Muscle of leg (tissue), 16 donors: ENCODE measurements around the gene TIGIT. TPM values are rescaled to one million over a fixed set of nuclear protein-coding genes. Genes with fewer than 3 reads are reported as not detected.
"Not testable (repeated sequence)": the region's sequence is repeated elsewhere in the genome, so short reads cannot be mapped to it uniquely, and the experiment has no call there.

Experiments used
- DNase-seq: peaks from one replicate; pipeline ENCODE4 v3.0.0; 2013
- H3K27ac ChIP-seq: one replicate; pipeline ENCODE4 v1.5.1; 2013; ENCODE audit warnings: mild to moderate bottlenecking, low read length, control low read depth
- H3K27me3 ChIP-seq: one replicate; pipeline ENCODE4 v1.6.1; 2013; ENCODE audit warnings: low read length; ENCODE audit not compliant: control insufficient read depth, insufficient read depth
- H3K36me3 ChIP-seq: one replicate; pipeline ENCODE4 v1.6.1; 2013; ENCODE audit warnings: low read length; ENCODE audit not compliant: control insufficient read depth, insufficient read depth
- H3K4me1 ChIP-seq: one replicate; pipeline ENCODE4 v1.6.1; 2013; ENCODE audit warnings: low read length; ENCODE audit not compliant: control insufficient read depth, insufficient read depth
- H3K4me3 ChIP-seq: one replicate; pipeline ENCODE4 v1.5.1; 2013; ENCODE audit warnings: low read length, control low read depth
- H3K9me3 ChIP-seq: replicated peaks from 2 replicates; pipeline ENCODE4 v1.6.1; 2013; ENCODE audit warnings: low read depth, low read length; ENCODE audit not compliant: control insufficient read depth
- WGBS: methylation state at CpG from one replicate; pipeline ENCODE4 v1.1.5; 2013; ENCODE audit warnings: missing lambda C conversion rate; ENCODE audit not compliant: insufficient coverage; 5-methylcytosine and 5-hydroxymethylcytosine counted together
- long read RNA-seq, 11 donors: transcript quantifications; one replicate each; lab custom pipeline, GENCODE V29; 2026
- polyA plus RNA-seq, 8 donors: library from polyadenylated mRNA; unstranded; fragments of 120-200 nt; gene quantifications; one replicate each; pipeline versions ENCODE4 v1.2.1 to v1.2.3, GENCODE V29; 2013; ENCODE audit warnings: inconsistent platforms in 1 of 8, low replicate concordance in 1 of 8; ENCODE audit not compliant: insufficient read length in 8 of 8, insufficient read depth in 1 of 8
- total RNA-seq: library from RNA; stranded (reverse); fragments of 120-200 nt; gene quantifications from one replicate; pipeline ENCODE4 v1.2.4, GENCODE V29; 2013

The TIGIT gene
- total RNA-seq (0.09 TPM), polyA plus RNA-seq (under 1 TPM in 3 of 8 donors, not detected in 5; 0.09 to 0.12 (median 0.12) TPM)
- long read RNA-seq, donor 1: 0 reads
- long read RNA-seq, donor 2: 0 reads
- long read RNA-seq, donor 3: 0 reads
- long read RNA-seq, donor 4: 0 reads
- long read RNA-seq, donor 5: 0 reads
- long read RNA-seq, donor 6: 0 reads
- long read RNA-seq, donor 7: 0 reads
- long read RNA-seq, donor 8: 0 reads
- long read RNA-seq, donor 9: 0 reads
- long read RNA-seq, donor 10, partial matches to known transcripts: 0 of 1 reads
- long read RNA-seq, donor 10, other reads (novel, unspliced or antisense): 0 of 1 reads
- long read RNA-seq, donor 11: 0 reads

DNA sequence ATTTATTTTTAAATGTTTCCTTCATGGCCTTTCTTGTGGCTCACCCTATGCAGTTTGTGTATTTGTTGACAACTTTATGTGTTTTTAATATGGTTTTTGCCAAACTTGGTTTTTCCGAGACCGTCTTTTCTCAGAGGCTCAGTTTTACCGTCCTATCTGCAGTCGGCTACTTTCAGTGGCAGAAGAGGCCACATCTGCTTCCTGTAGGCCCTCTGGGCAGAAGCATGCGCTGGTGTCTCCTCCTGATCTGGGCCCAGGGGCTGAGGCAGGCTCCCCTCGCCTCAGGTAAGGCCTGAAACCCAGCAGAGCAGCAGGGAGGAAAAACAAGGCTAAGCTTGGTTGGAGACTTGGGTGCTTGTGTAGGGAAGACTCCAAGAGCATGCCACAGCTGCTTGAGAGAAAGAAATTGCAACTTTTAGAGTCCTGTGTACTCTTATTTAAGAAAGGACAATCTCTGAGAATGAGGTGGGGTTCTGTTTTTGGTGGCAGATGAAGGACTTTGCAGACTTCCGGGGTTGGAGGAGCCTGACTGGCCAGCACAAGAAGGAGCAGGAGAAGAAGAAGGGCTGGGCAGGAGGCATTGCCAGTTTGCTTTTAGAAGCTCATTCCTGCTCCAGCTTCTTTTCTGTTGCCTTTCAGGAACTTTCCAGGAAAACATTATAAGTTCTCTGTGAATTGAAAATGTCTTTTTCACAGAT, at the start of gene TIGIT:
TSS of gene TIGIT (plus strand) at position 191 of the 698 bp plus-strand sequence. CDS start at position 225, 34 bp downstream.
- H3K27ac ChIP-seq: no peak within 1 kb of the TSS
- 88% methylated on average over 4 of the region's 7 CpGs for WGBS
- H3K9me3 ChIP-seq: no peaks in the 10 kb centered on the region
- no peaks in the 10 kb centered on the region for H3K27me3 ChIP-seq
- H3K4me1 ChIP-seq: no peaks in the 10 kb centered on the region
- H3K4me3 ChIP-seq: no peak within 1 kb of the TSS
- H3K36me3 ChIP-seq: no peaks in the 10 kb centered on the region
- DNase-seq: no peak

DNA sequence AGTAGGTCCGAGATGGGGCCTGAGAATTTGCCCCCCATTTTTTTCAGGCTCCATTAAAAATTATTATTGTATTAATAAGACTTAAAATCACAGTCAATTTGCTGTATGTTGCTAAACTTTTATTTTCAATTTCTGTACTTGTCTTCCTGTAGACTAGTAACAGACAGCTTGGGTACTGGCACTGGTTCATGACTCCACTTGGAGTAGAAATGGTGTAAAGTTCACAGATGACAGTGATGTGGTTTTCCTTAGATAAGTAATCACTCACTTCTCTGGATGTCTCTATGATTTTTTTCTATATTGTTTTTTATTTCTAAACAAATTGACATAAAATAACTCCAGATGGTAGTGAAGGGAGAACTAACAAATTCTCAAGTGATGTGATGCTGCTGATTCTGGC, 40.9 kb upstream of the TIGIT start:
- no peaks in the 10 kb centered on the region for H3K27me3 ChIP-seq
- WGBS: no CpG with 5 or more reads among the region's 1 CpG
- H3K4me3 ChIP-seq: no peak overlapping the region
- H3K4me1 ChIP-seq: no peaks in the 10 kb centered on the region
- H3K36me3 ChIP-seq: no peaks in the 10 kb centered on the region
- no peak for DNase-seq
- no peak overlapping the region for H3K27ac ChIP-seq
- H3K9me3 ChIP-seq: no peaks in the 10 kb centered on the region

DNA sequence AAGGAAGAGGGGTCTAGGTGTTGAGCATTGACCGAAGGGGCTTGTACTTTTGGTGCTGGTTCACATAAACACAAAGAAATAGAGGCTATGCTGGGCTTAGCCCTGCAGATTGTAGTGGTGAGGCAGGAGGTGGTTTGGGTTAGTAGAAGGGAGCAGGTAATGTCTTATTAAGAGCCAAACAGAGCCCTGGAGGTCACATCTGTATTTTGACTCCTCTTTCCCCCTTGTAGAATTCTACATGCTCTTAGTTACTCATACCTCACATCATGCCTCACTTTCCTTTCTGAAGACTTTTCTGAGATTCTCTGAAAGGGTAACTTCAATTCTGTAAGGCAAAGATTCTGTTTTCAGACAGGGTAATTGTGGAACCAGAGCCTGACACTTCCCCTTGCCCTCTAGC, 40.3 kb upstream of the TIGIT start:
- Histone ChIP-seq H3K27ac (no peak overlapping the region), H3K36me3 (no peaks in the 10 kb centered on the region), H3K9me3 (no peaks in the 10 kb centered on the region), H3K4me1 (no peaks in the 10 kb centered on the region), H3K27me3 (no peaks in the 10 kb centered on the region), H3K4me3 (no peak overlapping the region)
- no peak for DNase-seq
- WGBS: 75% methylated on average over 1 of the region's 1 CpG

DNA sequence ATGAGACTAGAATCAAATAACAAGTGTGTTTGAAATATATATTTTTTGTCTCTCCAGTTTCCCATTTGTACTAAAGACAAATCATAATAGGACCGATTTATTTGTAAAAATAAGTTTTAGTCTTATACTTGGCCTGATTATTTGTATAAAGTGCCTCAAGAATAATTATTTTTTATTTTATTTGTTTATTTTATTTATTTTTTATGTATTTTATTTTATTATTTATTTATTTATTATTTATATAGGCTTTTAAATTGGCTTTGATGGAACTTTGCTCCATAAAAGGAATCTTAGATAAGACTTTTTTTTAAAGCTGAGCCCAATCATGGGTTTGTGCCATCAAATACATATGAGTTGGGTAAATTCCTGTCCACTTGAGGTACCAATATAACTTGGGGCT, 34.3 kb upstream of the TIGIT start:
- H3K4me1 ChIP-seq: no peaks in the 10 kb centered on the region
- no peak overlapping the region for H3K4me3 ChIP-seq
- no peaks in the 10 kb centered on the region for H3K27me3 ChIP-seq
- H3K27ac ChIP-seq: no peak overlapping the region
- WGBS: no CpG with 5 or more reads among the region's 1 CpG
- no peaks in the 10 kb centered on the region for H3K36me3 ChIP-seq
- DNase-seq: no peak
- H3K9me3 ChIP-seq: no peaks in the 10 kb centered on the region

DNA sequence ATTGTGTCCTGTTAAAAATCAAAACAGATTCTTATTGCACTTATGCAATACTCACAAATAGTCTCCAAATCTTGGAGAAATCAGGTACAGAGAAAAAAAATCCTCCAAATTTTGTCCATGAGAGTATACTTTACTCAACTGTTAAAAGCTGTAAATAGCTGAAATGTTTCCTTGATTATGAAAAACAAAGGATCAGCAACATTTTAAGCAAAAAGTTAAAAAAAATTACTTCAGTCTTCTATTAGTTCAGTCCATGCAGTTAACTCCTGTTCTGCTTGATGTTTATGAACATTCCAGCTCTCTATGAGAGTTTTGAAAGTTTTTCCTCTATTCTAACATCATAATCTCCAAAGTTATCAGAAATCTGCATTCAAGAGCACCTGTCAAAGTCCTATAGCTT, 33.7 kb upstream of the TIGIT start:
- no peaks in the 10 kb centered on the region for H3K27me3 ChIP-seq
- no peaks in the 10 kb centered on the region for H3K4me1 ChIP-seq
- no peak overlapping the region for H3K4me3 ChIP-seq
- H3K27ac ChIP-seq: no peak overlapping the region
- H3K9me3 ChIP-seq: no peaks in the 10 kb centered on the region
- no peaks in the 10 kb centered on the region for H3K36me3 ChIP-seq
- DNase-seq: no peak

DNA sequence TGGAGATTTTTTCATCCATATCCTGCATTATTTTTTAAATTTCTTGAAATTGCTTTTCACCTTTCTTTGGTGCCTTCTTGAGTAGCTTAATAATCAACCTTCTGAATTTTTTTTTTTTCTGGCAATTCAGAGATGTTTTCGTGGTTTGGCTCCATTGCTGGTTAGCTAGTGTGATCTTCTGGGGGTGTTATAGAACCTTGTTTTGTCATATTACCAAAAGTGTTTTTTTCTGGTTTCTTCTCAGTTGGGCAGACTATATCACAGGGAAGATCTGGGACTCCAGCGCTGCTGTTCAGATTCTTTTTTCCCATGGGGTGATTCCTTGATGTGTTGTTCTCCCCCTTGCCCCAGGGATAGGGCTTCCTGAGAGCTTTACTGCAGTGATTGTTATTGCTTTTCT, 23.8 kb upstream of the TIGIT start:
- Histone ChIP-seq H3K36me3 (no peaks in the 10 kb centered on the region), H3K27me3 (no peaks in the 10 kb centered on the region), H3K27ac (no peak overlapping the region), H3K4me3 (no peak overlapping the region), H3K4me1 (no peaks in the 10 kb centered on the region), H3K9me3 (peaks cover 9% of the 10 kb centered on the region)
- DNase-seq: no peak
- WGBS: 86% methylated on average over 1 of the region's 2 CpGs

DNA sequence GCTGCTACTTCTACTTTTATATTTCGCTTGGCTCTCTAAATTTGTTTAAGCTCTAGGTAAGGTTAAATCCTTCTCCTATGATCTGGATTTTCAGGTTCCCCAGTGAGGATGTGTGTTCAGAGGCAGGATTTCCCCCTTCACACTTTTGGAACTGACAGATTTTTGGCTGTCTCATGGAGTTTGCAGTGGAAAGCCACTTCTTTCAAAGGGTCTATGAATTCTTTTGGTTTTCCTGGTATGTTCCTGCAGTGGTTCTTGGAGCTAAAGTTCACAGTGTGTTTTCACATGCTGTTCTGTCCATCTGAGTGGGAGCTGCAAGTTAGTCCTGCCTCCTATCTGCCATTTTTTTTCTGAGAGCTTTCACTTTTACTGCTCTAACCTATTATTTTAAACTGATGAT, 21.6 kb upstream of the TIGIT start:
- no peaks in the 10 kb centered on the region for H3K4me1 ChIP-seq
- H3K27ac ChIP-seq: no peak overlapping the region
- H3K4me3 ChIP-seq: no peak overlapping the region
- DNase-seq: no peak
- no peaks in the 10 kb centered on the region for H3K27me3 ChIP-seq
- no CpG with 5 or more reads among the region's 1 CpG for WGBS
- no peaks in the 10 kb centered on the region for H3K36me3 ChIP-seq
- H3K9me3 ChIP-seq: peaks cover 9% of the 10 kb centered on the region

DNA sequence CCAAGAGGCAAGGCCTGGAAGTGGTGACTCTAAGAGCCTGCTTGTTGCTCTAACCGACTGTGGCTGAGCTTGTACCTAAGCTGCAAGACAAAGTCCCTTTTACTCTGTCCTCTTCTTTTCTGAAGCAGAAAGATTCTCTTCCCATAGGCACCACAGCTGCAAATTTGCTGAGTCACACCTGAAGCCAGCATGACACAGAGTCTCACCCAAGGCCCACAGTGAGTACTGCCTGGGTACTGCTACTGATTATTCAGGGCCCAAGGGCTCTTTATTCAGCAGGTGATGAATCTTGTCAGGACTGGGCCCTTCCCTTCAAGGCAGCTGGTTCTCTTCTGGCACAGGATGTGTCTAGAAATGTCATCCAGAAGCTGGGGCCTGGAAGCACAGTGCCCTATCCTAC, 18.9 kb upstream of the TIGIT start:
- H3K9me3 ChIP-seq: peaks cover 9% of the 10 kb centered on the region
- DNase-seq: no peak
- H3K4me3 ChIP-seq: no peak overlapping the region
- H3K36me3 ChIP-seq: no peaks in the 10 kb centered on the region
- WGBS: 75% methylated on average over 1 of the region's 1 CpG
- no peaks in the 10 kb centered on the region for H3K4me1 ChIP-seq
- H3K27ac ChIP-seq: no peak overlapping the region
- H3K27me3 ChIP-seq: no peaks in the 10 kb centered on the region

DNA sequence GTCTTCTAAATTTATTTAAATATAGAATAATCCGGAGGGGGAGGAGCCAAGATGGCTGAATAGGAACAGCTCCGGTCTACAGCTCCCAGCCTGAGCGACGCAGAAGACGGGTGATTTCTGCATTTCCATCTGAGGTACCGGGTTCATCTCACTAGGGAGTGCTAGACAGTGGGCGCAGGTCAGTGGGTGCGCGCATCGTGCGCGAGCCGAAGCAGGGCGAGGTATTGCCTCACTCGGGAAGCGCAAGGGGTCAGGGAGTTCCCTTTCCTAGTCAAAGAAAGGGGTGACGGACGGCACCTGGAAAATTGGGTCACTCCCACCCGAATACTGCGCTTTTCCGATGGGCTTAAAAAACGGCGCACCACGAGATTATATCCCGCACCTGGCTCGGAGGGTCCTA, 17.0 kb upstream of the TIGIT start:
- H3K9me3 ChIP-seq, H3K4me1 ChIP-seq, H3K27ac ChIP-seq, H3K36me3 ChIP-seq, H3K4me3 ChIP-seq, H3K27me3 ChIP-seq, DNase-seq: not testable (repeated sequence)
- WGBS: 100% methylated on average over 2 of the region's 26 CpGs

DNA sequence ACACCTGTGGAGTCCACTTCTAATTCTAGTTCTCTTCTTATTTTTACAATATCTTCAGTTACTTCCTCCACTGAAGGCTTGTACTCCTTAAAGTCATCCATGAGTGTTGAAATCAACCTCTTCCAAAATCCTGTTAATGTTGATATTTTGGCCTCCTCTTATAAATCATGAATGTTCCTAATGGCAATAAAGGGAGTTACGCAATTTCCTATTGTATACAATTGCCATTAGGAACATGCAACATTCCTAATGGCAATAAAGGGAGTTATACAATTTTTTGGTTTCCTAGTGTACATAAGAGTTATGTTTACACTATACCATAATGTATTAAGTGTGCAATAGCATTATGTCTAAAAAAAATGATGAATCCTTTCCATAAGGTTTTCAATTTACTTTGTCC, 9.2 kb upstream of the TIGIT start:
- Histone ChIP-seq H3K4me1 (no peaks in the 10 kb centered on the region), H3K27me3 (no peaks in the 10 kb centered on the region), H3K27ac (no peak overlapping the region), H3K9me3 (no peaks in the 10 kb centered on the region), H3K36me3 (no peaks in the 10 kb centered on the region), H3K4me3 (no peak overlapping the region)
- DNase-seq: no peak
- WGBS: no CpG with 5 or more reads among the region's 1 CpG
